GM12875 (cell line): ENCODE measurements around the gene TNNI3K.

Experiments used
- H3K4me3 ChIP-seq: one replicate; pipeline ENCODE4 v1.5.1; 2011; ENCODE audit warnings: low read depth, low read length, control low read depth
- CTCF ChIP-seq: IDR thresholded peaks from 2 replicates; pipeline ENCODE4 v1.5.1; 2011; ENCODE audit warnings: low read depth, mild to moderate bottlenecking, control low read depth, inconsistent platforms, low read length, moderate library complexity, borderline replicate concordance; ENCODE audit not compliant: insufficient read depth

Gene TNNI3K

DNA sequence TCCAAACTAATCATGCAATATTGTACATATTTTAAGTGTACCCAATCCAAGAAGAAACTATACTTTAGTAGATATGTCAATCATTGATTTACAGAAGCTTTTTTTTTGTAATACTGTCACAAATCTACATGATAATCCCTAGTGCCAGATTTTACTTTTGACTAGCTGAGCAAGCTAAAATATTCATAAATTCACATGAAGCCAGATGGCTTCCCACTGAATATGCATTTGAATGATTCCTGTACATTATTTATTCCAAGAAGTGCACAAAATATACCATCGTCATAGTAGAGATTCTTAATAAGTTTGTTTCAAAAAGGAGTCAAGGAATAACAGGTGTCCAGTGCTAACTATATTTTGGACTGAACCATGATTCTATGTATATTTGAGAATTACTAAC lies 20.0 kb upstream of the TNNI3K start:
- no peak overlapping the region for H3K4me3 ChIP-seq
- no peak for TF ChIP-seq CTCF

DNA sequence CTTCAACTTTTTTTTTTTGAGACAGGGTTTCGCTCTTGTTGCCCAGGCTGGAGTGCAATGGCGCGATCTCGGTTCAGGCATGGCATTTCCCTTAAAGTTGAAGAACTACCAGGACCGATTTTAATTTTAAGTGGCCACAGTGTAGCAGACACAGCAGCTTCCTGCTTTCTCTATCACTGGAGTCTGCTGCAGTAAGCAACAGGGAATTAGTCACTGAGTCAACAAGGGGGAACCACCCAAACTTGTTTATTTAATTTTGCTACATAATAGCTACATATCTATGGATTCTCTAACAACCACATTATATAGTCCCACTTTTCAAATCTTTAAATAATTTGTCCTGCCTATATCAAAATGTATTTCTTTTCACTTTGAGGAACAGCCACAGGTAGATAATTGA lies 12.5 kb upstream of the TNNI3K start:
- no peak overlapping the region for H3K4me3 ChIP-seq
- no peak for TF ChIP-seq CTCF

- TF ChIP-seq CTCF, result no peak
- no peak overlapping the region for H3K4me3 ChIP-seq
Observed at GRCh38 chr1:74223453-74223852, 11.7 kb upstream of the TNNI3K start.

GRCh38 chr1:74236440-74236839 lies 1.3 kb downstream of the TNNI3K start:
- TF ChIP-seq CTCF, result no peak
- no peak overlapping the region for H3K4me3 ChIP-seq

- H3K4me3 ChIP-seq, result no peak overlapping the region
- TF ChIP-seq CTCF, result no peak
Observed at GRCh38 chr1:74237035-74237434, 1.8 kb downstream of the TNNI3K start.

DNA sequence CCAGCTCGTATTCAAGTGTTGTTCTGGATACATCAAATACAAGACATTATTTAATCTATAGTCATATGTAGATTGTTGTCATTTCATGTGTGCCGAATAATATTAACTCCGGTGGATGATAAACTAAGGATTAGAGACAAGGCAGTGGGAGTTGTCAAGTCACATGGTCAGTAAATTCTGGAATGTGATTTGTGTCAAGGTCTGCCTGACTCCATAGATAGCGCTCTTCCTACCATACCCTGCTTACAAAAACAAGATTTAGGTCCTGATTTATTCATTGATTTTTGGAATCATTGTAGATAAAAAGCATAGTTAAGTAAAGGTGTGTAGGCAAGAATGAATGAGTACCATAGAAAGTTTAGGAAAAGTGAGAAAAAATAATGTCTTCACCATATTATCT lies 2.6 kb downstream of the TNNI3K start:
- H3K4me3 ChIP-seq, result no peak overlapping the region
- TF ChIP-seq CTCF, result no peak

DNA sequence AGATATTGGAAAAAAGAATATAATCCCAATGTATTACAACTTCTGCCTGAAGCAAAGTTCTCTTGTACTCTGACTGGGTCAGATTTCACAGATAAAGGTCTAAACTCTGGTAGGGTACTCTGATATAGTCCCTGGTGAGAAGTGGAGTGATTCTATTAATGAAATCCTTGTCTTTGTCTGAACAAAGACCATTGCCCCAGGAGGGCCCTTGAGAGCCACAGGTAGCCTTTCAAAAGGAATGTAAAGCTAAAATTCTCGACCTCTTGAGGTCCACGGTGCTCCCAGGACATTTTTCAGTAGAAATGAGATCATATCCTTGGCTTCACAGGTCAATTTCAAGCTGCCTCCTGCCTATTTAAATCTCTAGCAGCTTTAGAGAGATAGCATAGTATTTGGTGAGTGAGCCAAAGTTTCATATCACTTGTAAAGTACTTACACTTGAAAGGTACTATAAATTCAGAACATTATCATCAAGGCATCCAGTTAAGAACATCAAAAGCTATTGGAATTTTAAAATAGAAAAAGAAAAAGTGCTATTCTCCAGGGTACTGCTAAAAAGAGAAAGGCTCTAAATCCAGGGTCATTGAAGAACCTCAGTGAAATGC lies 10.1 kb downstream of the TNNI3K start:
- TF ChIP-seq CTCF, result no peak
- no peak overlapping the region for H3K4me3 ChIP-seq
